ENCODE results near the gene SHE.
"Not testable (repeated sequence)": the region's sequence is repeated elsewhere in the genome, so short reads cannot be mapped to it uniquely, and the experiment has no call there.

Gene SHE

DNA sequence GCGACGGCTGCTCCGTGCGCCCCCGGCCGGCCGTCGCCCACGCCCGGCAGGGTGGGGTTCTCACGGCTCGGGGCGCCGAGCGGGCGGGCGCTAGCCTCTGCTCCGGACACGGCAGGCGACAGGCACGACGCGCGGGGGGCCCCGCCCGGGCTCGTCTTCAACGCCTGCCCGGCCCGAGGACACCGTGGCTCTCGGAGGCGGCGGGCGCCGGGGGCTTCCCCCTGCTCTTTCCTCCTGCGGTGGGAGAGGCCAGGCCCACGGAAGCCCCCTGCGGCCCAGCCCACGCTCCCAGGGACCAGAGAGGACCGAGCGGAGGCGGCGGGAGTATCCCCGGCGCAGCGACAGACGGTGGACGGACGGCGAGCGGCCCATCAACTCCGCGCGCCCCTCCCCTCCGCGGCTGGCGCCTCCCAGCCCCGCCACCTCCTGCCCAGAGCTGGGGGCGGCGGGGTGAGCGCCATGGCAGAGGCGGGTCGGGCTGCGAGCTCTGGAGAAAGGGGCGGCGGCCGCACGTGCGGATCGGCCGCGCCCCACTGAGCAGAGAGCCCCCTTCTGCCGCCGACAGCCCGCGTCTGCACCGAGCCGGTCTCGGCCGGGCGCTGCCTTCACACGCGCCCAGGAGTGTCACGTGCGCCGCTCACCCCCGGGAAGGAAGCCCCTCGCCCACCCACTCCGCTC is at the start of gene SHE, which contains the start of gene TDRD10:
TSS of gene SHE (minus strand) at position 347 of the 678 bp plus-strand sequence. CDS start 386 bp downstream, outside the sequence.
TSS of gene TDRD10 (plus strand) at position 154 of the 678 bp plus-strand sequence. CDS start 4,685 bp downstream, outside the sequence.
- DNase-seq (ENCODE audit: low read depth in 2 of 2): no peak

DNA sequence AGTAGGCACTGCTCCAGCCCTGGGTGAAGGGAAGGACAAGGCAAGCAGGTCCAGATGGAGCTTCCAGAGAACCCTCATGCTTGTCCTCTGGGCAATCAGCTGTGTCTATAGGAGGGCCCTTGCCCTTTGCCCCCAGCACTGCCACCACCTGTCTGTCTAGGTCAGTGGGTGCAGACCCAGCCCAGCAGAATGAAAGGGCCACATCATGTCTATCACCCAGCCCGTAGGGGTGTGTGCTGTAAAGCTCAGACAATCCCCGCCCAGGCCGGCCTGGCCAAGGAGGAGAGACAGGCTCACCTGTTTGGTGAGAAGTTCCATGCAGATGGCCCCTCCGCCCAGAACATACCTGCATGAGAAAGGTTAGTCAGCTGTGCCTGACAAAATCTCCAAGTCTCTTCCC is 49.3 kb upstream of the SHE start:
- DNase-seq (ENCODE audit: low read depth in 2 of 2): no peak

DNA sequence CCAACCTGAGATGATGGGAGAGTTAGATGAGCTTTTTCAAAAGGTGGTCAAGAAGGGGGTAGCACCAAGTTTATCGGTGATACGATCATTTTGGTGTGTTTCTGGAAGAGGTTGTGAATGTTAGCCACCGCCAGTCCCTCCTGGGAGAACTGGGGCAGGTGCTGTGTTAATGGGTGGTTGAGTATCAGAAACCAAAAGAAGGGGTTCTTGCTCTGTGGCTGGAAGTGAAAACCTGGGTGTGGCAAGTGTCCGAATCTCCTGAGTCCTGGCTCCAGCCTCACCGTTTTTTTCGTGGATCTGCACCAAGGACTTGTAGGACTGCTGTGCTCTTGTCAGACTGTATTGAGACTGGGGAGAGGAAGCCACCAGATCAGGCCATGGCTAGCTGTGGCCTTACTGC is 48.4 kb upstream of the SHE start:
- DNase-seq (ENCODE audit: low read depth in 2 of 2): no peak

DNA sequence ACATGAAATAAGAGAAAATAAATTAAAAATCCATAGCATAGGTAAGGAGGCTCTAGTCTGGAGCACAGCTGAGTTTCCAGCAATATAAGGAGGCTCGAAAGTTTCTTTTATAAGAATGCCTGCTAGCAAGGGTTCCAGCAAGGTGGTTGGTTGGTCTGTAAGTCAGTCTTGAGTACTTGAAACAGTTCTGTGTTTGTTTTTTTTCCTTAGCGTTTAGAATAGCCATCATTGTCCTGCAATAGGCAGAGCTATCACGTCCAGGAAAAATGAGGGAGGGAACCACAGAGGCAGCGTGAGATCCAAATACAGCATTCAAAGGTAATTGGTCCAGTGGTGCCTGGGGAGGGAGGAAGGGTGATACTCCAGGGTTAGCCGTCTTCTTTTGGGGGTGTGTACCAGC is 47.9 kb upstream of the SHE start:
- no peak for DNase-seq (ENCODE audit: low read depth in 2 of 2)

GRCh38 chr1:154549202-154549770 is 47.1 kb upstream of the SHE start:
- no peak for DNase-seq (ENCODE audit: low read depth in 2 of 2)

- DNase-seq (ENCODE audit: low read depth in 2 of 2): no peak
Measured at GRCh38 chr1:154548028-154548427, 45.8 kb upstream of the SHE start.

DNA sequence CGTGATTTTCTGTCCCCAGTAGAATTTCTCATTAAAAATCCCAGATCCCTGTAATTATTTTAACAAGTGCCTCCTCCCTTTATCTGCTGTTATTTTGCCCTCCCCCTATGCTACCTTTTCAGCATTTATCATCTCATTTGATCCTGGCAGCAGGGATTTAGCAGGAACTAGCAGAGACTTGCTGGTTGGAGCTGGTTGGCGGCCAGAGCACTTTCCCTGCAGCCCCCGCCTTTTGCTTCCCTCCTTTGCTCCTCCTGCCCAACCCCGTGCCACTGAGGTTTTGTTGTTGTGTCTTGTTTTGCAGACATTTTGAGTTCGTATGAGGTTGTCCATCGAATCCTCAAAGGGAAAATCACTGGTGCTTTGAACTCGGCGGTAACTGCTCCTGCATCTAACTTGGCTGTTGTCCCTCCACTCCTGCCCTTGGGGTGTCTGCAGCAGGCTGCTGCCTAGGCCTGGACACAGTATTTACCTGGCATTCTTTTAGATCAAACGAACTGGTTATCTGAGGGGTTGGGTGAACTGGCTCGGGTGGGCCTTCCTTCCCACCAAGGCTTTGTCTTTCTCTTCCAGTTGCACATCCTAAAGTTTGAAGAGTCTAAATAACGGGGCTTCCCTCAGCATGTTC is 45.0 kb upstream of the SHE start:
- DNase-seq (ENCODE audit: low read depth in 2 of 2): no peak

GRCh38 chr1:154546264-154547063 is 44.3 kb upstream of the SHE start:
- DNase-seq (ENCODE audit: low read depth in 2 of 2): peak in 1 of 2 experiments; percentile 8

GRCh38 chr1:154541231-154541630 is 39.0 kb upstream of the SHE start:
- DNase-seq (ENCODE audit: low read depth in 2 of 2): no peak

- DNase-seq (ENCODE audit: low read depth in 2 of 2): no peak
Measured at GRCh38 chr1:154539486-154540483, 37.6 kb upstream of the SHE start.

DNA sequence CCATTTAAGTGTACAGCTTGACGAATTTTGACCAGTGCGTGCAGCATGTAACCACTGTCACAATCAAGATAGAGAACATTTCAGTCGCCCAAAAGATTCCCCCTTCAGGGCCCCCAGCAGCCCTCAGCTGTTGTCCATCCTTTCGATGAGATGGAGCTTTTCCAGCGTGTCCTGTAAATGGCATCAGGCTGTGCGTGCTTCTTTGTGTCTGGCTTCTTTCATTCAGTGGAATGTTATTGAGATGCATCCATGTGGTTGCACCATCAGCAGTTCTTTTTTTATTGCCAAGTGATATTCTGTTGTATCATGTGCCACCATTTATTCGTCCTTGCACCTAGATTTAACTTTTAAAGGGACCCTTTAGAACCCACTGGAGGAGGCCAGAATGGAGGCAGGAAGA is 34.4 kb upstream of the SHE start:
- DNase-seq (ENCODE audit: low read depth in 2 of 2): no peak

DNA sequence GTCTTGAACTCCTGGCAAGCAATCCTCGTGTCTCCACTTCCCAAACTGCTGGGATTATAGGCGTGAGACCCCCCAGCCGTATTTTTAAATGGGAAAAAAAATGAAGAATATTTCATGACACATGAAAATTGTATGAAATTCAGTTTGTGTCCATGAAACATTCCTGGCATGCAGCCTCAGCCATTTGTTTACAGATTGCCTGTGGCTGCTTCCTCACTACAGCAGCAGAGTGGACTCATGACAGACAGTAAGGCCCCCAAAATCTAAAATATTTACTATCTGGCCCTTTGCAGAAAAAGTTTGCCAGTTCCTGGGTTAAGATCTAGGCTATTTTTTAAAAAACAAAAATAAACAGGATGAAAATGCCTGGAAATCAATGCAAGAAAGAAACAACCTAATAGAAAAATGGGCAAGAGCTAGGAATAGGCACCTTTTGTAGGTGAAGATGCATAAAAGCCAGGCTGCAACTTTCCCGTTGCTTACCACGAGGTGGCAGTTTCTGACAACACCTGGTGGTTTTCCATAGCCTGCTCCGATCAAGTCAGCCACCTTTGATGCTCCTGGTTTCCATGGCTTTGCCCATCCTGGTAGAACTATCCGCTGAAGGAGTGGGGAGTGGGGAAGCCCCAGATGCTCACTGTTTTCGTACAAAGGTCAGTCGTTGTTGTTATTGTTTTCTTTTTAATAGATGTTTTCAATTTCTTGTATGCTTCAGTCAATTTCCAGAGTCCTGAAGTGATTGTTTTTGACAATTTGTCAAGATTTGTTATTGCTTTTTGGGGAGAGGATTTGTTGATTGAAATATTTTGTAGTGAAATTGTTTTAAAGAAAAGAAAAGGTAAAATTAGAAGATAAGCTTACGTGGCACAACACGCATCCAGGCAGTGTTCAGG is 32.0 kb upstream of the SHE start:
- no peak for DNase-seq (ENCODE audit: low read depth in 2 of 2)

DNA sequence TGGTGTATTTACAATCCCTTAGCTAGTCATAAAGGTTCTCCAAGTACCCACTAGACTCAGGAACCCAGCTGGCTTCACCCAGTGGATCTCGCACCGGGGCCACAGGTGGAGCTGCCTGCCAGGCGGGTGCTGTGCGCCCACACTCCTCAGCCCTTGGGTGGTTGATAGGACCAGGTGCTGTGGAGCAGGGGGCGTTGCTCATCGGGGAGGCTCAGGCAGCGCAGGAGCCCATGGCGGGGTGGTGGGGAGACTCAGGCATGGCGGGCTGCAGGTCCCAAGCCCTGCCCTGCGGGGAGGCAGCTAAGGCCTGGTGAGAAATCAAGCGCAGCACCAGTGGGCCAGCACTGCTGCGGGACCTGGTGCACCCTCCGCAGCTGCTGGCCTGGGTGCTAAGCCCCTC is 29.7 kb upstream of the SHE start:
- DNase-seq (ENCODE audit: low read depth in 2 of 2): not testable (repeated sequence)

DNA sequence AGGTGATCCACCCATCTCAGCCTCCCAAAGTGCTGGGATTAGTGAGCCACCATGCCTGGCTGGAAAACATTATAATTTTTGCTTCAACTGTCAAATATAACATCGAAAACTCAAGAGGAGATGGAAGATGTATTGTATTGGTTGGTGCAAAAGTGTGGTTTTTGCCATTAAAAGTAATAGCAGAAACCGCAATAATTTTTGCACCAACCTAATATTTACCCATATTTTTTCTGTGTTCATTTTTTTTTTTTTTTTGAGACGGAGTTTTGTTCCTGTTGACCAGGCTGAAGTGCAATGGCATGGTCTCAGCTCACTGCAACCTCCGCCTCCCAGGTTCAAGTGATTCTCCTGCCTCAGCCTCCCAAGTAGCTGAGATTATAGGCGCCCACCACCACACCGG is 27.1 kb upstream of the SHE start:
- no peak for DNase-seq (ENCODE audit: low read depth in 2 of 2)

DNA sequence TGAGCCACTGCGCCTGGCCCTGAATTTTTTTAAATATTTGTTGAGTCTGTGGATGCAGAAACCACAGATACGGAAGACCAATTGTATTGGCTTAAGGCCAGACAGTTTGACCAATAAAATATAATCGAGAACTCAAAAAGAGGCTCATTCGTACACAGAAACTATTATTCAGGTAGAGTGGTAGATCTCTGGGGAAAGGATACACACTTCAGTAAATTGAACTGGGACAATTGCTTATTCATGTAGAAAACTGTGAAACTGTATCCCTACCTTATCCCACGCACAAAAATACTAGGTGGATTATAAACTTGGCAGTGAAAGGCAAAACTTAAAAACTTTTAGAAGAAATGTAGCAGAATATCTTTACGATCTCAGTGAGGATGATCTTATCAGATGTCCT is 25.0 kb upstream of the SHE start:
- DNase-seq (ENCODE audit: low read depth in 2 of 2): no peak

GRCh38 chr1:154524881-154525280 is 22.7 kb upstream of the SHE start:
- no peak for DNase-seq (ENCODE audit: low read depth in 2 of 2)

- no peak for DNase-seq (ENCODE audit: low read depth in 2 of 2)
Measured at GRCh38 chr1:154521695-154522094, 19.5 kb upstream of the SHE start.

- no peak for DNase-seq (ENCODE audit: low read depth in 2 of 2)
Measured at GRCh38 chr1:154520333-154520732, 18.1 kb upstream of the SHE start.

DNA sequence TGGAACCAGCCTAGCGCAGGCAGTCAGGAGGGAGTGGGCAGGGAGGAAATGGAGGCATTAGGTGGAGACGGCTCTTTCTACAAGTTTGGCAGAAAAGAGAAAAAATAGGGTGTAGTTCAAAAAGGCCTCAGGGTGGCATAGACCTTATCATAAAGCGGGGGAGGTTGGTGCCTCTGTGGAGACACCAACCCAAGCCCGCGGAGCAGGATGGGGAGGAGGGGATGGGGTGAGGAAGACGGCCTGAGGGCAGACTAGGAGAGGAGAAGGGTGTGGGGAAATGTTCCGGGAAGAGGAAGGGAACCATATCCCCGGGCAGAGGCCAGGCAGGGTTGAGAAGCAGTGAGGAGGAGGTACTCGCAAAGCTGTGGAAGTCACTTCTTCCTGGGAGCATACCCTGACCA is 17.4 kb upstream of the SHE start:
- DNase-seq (ENCODE audit: low read depth in 2 of 2): no peak

DNA sequence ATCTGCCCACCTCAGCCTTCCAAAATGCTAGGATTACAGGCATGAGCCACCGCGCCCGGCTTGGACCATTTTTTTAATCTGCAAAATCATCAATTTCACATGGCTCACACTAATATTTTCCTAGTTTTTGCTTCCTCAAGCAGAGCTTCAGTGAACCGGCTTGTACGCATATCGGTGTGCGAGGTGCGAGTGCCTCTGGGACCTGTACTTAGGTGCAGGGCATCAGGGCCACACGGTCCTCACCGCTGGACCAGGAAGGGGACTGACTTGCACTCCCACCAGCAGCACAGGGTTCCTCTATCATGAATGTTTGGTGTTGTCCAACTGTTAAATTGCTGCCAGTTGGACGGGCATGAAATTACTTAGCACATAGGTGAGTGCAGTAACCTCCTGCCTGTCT is 15.4 kb upstream of the SHE start:
- DNase-seq (ENCODE audit: low read depth in 2 of 2): no peak
